NCI-H2196 treated with DMSO at 0.1 percent for 48 hours (cell line): ENCODE data around the gene ZNF765.
"Not testable (repeated sequence)": the region's sequence is repeated elsewhere in the genome, so short reads cannot be mapped to it uniquely, and the experiment has no call there.

ENCODE experiments used
- DNase-seq: peaks from one replicate; lab custom pipeline; 2025; ENCODE audit not compliant: unreplicated experiment; lab: John Stamatoyannopoulos, UW

The ZNF765 gene

DNA sequence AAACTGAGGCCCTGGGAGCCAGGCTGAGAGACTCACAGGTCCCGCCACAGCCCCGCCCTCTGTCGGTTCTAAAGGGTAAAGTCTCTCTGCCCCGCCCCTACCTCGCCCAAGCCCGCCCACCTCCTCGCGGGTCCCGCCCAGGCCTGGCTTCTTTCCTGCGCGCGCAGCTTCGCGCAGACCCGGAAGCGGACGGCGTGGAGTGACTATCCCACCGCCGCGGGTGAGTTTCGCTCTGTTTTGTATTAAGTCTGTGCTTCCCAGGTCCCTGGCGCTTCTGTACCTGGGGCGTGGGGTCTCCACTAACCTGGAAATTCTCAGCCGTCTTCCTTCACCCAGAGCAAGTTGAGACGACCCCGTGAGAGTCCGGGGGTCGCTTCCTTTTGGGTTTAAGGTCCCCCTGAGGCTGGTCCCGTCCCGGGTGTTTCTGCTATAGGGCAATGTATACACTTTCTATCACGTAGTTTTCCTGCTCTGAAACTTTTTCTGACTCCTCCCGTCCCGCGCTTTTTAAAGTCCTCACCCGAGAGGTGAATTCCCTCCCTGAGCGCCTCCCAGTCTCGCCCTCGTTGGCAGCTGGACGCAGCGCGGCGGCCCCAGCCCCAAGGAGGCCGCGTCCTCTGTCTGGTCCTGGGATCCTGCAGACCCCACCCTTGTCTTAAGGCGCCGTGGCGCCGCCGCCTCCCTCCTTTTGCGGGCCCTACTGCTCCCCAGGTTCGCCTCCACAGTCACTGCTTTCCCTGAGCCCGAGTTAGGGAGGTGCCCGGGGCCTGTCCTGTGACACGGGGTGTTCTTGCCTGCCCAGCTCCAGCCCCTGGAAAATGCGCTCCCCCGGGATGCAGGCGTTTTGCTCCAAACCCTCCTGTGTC lies at the start of gene ZNF765:
TSS of gene ZNF765 (plus strand) at position 176 of the 866 bp plus-strand sequence. CDS start 2,867 bp downstream, outside the sequence.
- DNase-seq: peak; percentile 78

DNA sequence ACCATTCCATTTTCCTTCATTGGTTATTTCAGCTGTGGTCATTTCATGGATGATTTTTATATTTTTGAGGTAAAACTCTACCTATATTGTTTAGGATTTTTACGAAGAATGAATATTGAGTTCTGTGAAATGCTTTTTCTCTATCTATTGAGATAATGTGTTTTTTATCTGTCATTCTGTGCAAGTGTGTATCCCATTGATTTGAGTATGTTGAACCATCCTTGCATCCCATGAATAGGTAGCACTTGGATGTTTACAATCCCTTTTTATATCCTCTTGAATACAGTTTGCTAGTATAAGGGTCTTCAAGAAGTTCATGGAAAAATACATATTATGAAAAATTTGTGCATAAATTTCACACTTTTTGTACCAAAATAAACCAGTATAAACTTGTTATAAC lies 39.2 kb upstream of the ZNF765 start:
- DNase-seq: no peak

- DNase-seq: no peak
Measured at GRCh38 chr19:53357821-53358581, 36.9 kb upstream of the ZNF765 start.

DNA sequence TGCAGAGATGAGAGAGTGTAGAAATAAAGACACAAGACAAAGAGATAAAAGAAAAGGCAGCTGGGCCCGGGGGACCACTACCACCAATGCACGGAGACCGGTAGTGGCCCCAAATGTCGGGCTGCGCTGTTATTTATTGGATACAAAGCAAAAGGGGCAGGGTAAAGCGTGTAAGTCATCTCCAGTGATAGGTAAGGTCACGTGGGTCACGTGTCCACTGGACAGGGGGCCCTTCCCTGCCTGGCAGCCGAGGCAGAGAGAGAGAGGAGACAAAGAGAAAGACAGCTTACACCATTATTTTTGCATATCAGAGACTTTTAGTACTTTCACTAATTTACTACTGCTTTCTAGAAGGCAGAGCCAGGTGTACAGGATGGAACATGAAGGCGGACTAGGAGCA lies 34.9 kb upstream of the ZNF765 start:
- DNase-seq: not testable (repeated sequence)

GRCh38 chr19:53365134-53365898 lies 29.6 kb upstream of the ZNF765 start, which contains the start of gene ZNF525:
ZNF525 (plus strand) TSS chr19:53365705; CDS start chr19:53372282, 6,577 bp downstream.
- peak; percentile 76 for DNase-seq

- DNase-seq: no peak
Measured at GRCh38 chr19:53365899-53366493, 29.0 kb upstream of the ZNF765 start.

DNA sequence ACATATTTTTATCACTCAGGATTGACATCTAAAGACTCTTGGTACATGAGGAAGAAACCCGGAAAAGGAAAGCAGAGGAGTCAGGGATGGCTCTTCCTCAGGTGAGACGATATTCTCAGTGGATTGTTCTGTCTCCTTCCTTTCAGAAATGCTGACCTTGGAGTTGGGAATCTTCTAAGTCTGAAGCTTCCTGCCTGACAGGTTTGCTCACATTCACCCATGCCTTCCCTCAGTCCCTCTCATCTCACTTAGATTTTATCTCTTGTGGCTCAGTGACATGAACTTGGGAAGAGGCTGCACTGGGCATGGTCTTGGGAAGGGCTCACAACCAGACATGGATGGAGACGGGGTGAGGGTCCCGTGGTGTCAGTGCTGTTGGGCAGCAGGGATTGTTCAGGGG lies 22.8 kb upstream of the ZNF765 start:
- no peak for DNase-seq

GRCh38 chr19:53374288-53374687 lies 20.7 kb upstream of the ZNF765 start:
- DNase-seq: no peak

GRCh38 chr19:53374743-53375142 lies 20.2 kb upstream of the ZNF765 start:
- no peak for DNase-seq

DNA sequence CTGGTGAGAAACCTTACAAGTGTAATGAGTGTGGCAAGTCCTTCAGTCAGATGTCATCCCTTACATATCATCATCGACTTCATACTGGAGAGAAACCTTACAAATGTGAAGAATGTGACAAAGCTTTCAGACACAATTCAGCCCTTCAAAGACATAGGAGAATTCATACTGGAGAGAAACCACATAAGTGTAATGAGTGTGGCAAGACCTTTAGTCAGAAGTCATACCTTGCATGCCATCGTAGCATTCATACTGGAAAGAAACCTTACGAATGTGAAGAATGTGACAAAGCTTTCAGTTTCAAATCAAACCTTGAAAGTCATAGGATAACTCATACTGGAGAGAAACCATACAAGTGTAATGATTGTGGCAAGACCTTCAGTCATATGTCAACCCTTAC lies 13.6 kb upstream of the ZNF765 start:
- DNase-seq: no peak

GRCh38 chr19:53388168-53388567 lies 6.8 kb upstream of the ZNF765 start:
- DNase-seq: no peak

- DNase-seq: no peak
Measured at GRCh38 chr19:53388904-53389303, 6.0 kb upstream of the ZNF765 start.

DNA sequence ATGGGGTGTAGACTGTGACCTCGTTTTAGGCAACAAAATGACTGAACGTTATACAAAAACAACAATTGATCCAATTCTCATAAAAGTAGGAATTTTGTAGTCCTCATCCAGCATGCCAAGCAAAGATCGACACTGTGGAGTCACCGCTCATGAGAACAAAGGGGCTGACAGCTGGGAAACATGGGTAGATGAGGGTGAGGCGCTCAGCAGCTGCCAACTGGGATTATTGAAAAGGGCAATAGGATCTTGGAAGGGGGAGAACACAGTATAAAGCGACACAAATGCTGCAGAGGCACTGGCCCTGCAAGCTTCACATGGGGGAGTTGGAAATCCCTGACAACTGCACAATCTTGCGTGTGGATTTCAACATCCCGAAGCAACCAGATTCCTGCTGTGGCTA lies 5.4 kb upstream of the ZNF765 start:
- DNase-seq: no peak

DNA sequence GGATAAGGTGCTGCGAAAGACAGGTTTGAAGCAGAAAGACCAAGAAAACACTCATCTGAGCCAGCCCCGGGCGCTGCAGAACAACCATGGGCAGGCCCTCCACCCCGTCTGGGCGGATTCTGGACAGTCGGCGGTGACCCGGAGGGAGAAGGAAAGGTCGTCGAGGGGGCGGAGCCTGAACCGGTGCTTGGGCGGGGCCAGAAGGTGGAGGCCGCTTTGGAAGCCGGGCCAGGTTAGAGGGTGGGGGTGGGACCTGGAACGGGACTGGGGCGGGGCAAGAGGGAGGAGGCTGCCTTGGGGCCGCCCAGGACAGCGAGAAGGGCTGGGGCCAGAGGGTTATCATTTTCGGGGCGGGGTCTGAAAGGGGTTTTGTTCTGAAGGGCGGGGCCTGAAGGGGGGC lies 5.0 kb upstream of the ZNF765 start:
- no peak for DNase-seq

DNA sequence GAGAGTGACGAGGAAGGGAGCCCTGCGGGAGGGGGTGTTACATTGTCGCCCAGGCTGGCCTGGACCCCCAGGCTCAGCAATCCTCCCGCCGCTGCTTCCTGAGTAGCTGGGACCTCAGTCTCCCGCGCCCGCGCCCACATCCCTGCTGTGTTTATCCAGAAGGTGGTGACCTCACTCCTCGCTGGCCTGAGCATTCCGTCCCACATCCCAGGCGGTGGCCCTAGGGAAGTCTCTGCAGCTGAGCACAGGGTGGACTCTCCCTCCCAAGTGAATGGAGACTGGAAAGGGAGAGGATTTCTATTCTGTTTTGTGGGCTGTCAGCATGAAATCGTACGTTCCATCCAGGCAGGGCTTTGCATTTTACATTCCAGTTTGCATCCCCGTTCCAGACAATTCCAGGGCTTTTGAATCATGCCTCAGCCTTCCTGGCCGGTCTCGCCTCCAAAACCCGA lies 401 bp upstream of the ZNF765 start:
- peak; percentile 13 for DNase-seq

DNA sequence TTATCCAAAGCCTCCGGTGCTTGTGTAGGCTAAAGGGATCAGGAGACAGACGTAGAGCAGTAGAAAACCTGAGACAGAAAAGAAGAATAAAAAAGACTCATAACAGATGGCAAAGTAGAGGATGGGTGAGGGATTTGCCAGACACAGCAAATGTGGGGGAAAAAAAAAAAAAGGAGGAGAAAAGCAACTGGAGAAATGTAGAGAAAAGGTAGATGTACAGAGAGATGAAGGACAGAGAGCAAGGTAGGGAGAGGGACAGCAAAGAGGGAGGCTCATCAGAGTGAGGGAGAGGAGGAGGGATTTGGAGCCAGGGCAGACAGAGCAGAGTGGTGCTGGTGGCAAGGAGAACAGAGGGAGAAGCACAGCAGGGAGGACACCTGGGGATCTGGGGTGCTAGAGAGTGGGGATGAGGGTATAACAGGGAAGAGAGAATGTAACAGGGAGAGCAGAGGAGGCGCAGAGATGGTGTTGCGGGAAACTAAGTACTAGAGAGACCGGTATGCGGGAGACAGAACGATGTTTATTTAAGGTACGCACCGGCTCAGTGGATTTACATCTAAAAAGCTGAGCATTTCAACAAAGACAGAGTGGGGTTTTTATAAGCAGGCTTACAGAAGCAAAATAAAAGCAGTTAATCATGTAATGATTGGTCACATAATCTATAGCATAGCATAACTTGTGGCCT lies 1.0 kb downstream of the ZNF765 start:
- DNase-seq: not testable (repeated sequence)

DNA sequence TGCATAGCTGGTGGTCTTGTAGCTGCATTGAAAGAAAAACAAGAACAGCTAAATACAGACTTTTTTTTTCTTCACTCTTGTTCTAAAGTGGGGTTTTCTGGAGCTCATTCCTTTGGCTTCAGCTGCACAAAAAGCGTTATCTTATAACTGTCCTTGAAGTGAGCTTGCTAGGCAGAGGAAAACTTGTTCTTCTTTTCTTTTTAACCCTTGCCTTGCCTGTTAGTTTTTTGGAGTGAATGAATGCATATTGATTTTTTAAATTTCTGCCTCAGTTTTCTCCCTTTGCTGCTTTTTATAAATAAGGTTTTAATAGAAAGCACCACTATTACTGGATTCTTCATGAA lies 1.5 kb downstream of the ZNF765 start:
- no peak for DNase-seq

GRCh38 chr19:53397918-53398317 lies 3.0 kb downstream of the ZNF765 start:
- DNase-seq: not testable (repeated sequence)

DNA sequence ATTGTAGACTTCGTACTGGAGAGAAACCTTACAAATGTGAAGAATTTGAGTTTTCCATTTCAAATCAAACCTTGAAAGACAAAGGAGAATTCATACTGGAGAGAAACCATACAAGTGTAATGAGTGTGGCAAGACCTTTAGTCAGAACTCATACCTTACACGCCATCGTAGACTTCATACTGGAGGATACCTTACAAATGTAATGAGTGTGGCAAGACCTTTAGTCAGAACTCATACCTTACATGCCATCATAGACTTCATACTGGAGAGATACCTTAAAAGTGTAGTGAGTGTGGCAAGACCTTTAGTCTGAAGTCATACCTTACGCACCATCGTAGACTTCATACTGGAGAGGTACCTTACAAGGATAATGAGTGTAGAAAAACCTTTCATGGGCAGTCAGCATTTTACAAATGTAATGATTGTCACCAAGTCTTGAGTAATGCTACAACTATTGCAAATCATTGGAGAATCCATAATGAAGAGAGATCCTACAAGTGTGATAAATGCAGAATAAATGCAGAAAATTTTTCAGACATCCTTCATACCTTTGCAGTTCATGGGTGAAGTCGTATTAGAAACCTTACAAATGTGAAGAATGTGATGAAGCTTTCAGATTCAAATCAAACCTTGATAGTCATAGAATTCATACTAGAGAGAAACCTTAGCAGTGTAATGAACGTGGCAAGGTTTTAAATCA lies 14.7 kb downstream of the ZNF765 start:
- no peak for DNase-seq
